Measurements from ENCODE around the gene CREB5.
A peak's percentile ranks its signal among the peaks of the same experiment; 100 is the strongest.

Gene CREB5

DNA sequence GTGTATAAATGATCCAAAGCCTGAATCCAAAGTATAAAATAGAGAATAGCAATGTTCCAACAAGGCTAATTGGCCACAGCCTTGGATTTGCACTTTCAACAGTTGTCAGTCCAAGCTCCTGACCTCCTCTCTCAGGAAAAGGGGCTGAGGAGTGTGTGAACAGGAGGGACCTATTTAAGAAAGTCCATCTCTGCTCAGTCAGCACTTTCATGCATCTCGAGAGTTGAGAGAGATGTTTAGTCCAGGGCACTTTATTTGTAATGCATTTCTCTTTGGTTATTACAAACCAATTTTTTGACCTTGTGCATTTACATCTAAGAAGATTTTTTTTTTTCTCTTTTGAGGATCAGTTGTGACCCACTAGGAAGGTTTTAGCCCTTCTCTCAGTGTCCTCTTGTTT lies 244.2 kb downstream of the CREB5 start:
- Histone ChIP-seq H3K36me3 (ENCODE audit: low read depth) (no peaks in the 10 kb centered on the region), H3K4me3 (ENCODE audit: severe bottlenecking) (no peak overlapping the region), H3K27ac (ENCODE audit: poor library complexity, severe bottlenecking) (no peak overlapping the region), H3K9me3 (ENCODE audit: severe bottlenecking) (peaks cover 6% of the 10 kb centered on the region), H3K27me3 (ENCODE audit: insufficient read depth, poor library complexity, severe bottlenecking) (no peaks in the 10 kb centered on the region), H3K4me1 (ENCODE audit: insufficient read depth, poor library complexity, severe bottlenecking) (no peaks in the 10 kb centered on the region)
- TF ChIP-seq, protein P1, sequence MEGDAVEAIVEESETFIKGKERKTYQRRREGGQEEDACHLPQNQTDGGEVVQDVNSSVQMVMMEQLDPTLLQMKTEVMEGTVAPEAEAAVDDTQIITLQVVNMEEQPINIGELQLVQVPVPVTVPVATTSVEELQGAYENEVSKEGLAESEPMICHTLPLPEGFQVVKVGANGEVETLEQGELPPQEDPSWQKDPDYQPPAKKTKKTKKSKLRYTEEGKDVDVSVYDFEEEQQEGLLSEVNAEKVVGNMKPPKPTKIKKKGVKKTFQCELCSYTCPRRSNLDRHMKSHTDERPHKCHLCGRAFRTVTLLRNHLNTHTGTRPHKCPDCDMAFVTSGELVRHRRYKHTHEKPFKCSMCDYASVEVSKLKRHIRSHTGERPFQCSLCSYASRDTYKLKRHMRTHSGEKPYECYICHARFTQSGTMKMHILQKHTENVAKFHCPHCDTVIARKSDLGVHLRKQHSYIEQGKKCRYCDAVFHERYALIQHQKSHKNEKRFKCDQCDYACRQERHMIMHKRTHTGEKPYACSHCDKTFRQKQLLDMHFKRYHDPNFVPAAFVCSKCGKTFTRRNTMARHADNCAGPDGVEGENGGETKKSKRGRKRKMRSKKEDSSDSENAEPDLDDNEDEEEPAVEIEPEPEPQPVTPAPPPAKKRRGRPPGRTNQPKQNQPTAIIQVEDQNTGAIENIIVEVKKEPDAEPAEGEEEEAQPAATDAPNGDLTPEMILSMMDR (IDR thresholded peaks at IDR 0.05; ENCODE audit: poor library complexity, severe bottlenecking): no peak
- ATAC-seq (ENCODE audit: low read depth): no peak
- DNase-seq (ENCODE audit: low spot score): no peak

DNA sequence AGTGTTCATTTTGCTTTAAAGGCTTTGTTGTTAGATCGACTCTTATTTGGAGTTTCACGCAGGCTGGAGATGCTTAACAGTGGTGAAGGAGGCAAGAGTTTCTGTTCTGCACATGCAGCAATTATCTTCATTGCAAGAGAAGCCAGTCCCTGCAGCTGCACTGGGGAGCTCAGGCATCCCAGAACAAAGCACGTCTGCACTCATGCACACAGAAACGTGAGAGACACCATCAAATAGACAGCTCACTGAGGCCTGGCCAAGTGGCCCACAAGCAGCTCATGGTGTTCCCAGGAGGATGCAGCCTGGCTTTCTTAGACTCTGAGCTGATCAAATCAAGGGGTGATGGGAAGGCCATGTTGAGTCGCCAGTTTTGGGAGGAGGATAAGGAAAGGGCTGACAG lies 246.1 kb downstream of the CREB5 start:
- Histone ChIP-seq H3K27ac (ENCODE audit: poor library complexity, severe bottlenecking) (no peak overlapping the region), H3K27me3 (ENCODE audit: insufficient read depth, poor library complexity, severe bottlenecking) (no peaks in the 10 kb centered on the region), H3K9me3 (ENCODE audit: severe bottlenecking) (peaks cover 6% of the 10 kb centered on the region), H3K36me3 (ENCODE audit: low read depth) (no peaks in the 10 kb centered on the region), H3K4me3 (ENCODE audit: severe bottlenecking) (no peak overlapping the region), H3K4me1 (ENCODE audit: insufficient read depth, poor library complexity, severe bottlenecking) (no peaks in the 10 kb centered on the region)
- ATAC-seq (ENCODE audit: low read depth) (no peak), DNase-seq (ENCODE audit: low spot score) (no peak)
- TF ChIP-seq, protein P1 (IDR thresholded peaks at IDR 0.05; ENCODE audit: poor library complexity, severe bottlenecking): no peak

DNA sequence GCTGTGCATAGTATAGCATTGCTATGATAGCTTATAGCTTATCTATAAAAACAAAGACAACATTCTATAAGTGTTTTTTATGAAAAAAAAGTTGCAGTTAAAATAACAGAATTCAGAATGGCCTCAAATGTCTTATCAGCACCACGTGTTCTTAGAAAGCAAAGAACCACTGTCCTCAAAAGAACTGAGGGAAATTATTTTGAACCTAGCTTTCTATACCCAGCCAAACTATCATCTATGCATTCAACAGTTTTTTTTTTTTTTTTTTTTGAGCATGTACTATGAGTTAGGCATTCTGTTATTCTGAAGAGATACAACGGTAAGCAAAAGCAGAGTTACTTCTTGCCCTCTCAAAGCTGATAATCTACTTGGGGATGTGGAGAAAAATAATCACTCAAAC lies 247.8 kb downstream of the CREB5 start:
- no peak overlapping the region for H3K27ac ChIP-seq (ENCODE audit: poor library complexity, severe bottlenecking)
- ATAC-seq (ENCODE audit: low read depth): no peak
- TF ChIP-seq, protein P1 (IDR thresholded peaks at IDR 0.05; ENCODE audit: poor library complexity, severe bottlenecking): no peak

DNA sequence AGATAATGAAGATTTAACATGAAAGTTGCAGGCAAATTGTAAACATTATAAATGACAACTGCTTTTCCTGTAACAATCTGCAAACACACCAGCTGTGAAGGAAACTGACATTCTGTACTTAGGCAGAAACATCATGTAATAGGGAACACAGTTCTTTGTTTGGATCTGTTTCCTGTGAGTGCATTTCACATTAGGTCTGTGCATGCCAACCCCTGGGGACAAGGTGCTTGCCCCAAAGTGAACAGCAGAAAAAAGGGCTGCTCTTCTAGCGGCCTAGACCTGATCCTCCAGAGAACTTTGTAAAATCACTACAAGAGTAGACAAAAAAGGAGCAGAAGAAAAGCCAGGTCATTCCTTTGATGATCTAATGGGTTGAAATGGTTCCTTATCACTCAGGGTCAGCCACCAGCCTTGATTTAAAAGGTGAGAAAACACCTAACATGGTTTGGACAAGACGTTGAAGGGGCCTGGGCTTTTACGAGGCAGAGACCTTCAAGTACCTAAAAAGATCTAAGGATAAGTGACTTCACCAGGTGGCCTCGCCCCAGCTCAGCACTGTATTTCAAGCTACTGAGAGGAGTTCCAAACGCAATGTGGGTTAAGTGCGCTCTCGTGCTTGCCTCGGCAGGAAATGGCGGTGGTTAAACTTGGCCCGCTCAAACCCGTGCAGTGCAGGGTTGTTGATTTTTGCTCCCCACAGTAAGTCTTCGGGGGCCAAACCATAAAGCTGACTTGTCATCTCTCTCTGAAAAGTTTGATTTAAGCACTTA lies 249.7 kb downstream of the CREB5 start:
- Histone ChIP-seq H3K27ac (ENCODE audit: poor library complexity, severe bottlenecking) (no peak overlapping the region), H3K9me3 (ENCODE audit: severe bottlenecking) (peaks cover 6% of the 10 kb centered on the region), H3K4me3 (ENCODE audit: severe bottlenecking) (no peak overlapping the region), H3K4me1 (ENCODE audit: insufficient read depth, poor library complexity, severe bottlenecking) (peaks cover 15% of the 10 kb centered on the region), H3K27me3 (ENCODE audit: insufficient read depth, poor library complexity, severe bottlenecking) (no peaks in the 10 kb centered on the region), H3K36me3 (ENCODE audit: low read depth) (no peaks in the 10 kb centered on the region)
- DNase-seq (ENCODE audit: low spot score) (no peak), ATAC-seq (ENCODE audit: low read depth) (no peak)
- TF ChIP-seq, protein P1 (IDR thresholded peaks at IDR 0.05; ENCODE audit: poor library complexity, severe bottlenecking): no peak

More for the DNA sequence above, 247.8 kb downstream of the CREB5 start:
- no peaks in the 10 kb centered on the region for H3K27me3 ChIP-seq (ENCODE audit: insufficient read depth, poor library complexity, severe bottlenecking)
- H3K36me3 ChIP-seq (ENCODE audit: low read depth): no peaks in the 10 kb centered on the region
- H3K9me3 ChIP-seq (ENCODE audit: severe bottlenecking): peaks cover 6% of the 10 kb centered on the region
- no peak for DNase-seq (ENCODE audit: low spot score)
- H3K4me1 ChIP-seq (ENCODE audit: insufficient read depth, poor library complexity, severe bottlenecking): no peaks in the 10 kb centered on the region
- no peak overlapping the region for H3K4me3 ChIP-seq (ENCODE audit: severe bottlenecking)

DNA sequence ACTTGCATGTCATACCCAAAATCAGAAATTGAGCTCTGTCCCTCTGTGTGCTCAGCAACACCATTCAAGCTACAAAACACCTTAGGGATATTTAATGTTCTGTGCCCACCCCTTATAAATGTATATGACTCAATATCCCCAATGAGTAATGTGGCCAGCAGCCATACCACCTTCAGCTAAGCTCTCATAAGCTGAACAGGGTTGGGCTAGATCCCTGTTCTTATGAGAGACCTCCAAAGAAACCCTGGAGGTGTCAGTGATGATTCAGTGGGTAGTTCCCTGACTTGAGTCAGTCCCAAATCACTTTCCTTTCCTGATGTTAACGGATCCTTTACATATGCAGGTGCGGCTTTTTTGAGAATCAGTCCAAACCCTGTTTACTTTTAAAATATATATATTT lies 253.8 kb downstream of the CREB5 start:
- DNase-seq (ENCODE audit: low spot score) (peak; percentile 67), ATAC-seq (ENCODE audit: low read depth) (peak; percentile 100)
- Histone ChIP-seq H3K27me3 (ENCODE audit: insufficient read depth, poor library complexity, severe bottlenecking) (no peaks in the 10 kb centered on the region), H3K36me3 (ENCODE audit: low read depth) (no peaks in the 10 kb centered on the region), H3K4me1 (ENCODE audit: insufficient read depth, poor library complexity, severe bottlenecking) (peaks cover 27% of the 10 kb centered on the region), H3K27ac (ENCODE audit: poor library complexity, severe bottlenecking) (peak overlapping the region; percentile 56), H3K9me3 (ENCODE audit: severe bottlenecking) (no peaks in the 10 kb centered on the region), H3K4me3 (ENCODE audit: severe bottlenecking) (no peak overlapping the region)
- TF ChIP-seq, protein P1 (IDR thresholded peaks at IDR 0.05; ENCODE audit: poor library complexity, severe bottlenecking): peak; percentile 15

Data from RWPE2 (cell line).